A549 (cell line): ENCODE data around the gene KCNH8. TPM values are rescaled to one million over a fixed set of nuclear protein-coding genes. Genes with fewer than 3 reads are reported as not detected.
A peak's percentile ranks its signal among the peaks of the same experiment; 100 is the strongest.

Source experiments
- ATAC-seq, 2 experiments: fragments of 200-7000 bp in 1 of 2; fragments of >200 bp in 1 of 2; cut with Nextera tagmentation in 1 of 2; cut with Tn5 transposase in 1 of 2; 3 replicates each; pipeline versions ENCODE4 v1.8.0 to v1.9.1; 2018 to 2020; ENCODE audit warnings: mild to moderate bottlenecking in 1 of 2, moderate library complexity in 1 of 2
- CTCF ChIA-PET: fragments of 300-600 bp; sonication (Branson Sonifier 250); formaldehyde crosslinking; extraction: SDS; loops from one replicate; lab custom pipeline; 2021; ENCODE audit warnings: antibody characterized with exemption, inconsistent platforms; lab: Yijun Ruan, JAX
- POLR2A ChIA-PET: fragments of 350-600 bp; formaldehyde crosslinking; extraction: SDS; loops from one replicate; lab custom pipeline; 2021; ENCODE audit warnings: antibody characterized with exemption, inconsistent platforms; lab: Yijun Ruan, JAX
- DNase-seq, 2 experiments: peaks; one replicate each; pipeline versions ENCODE4 v3.0.0 to v3.0.0-alpha.2; 2011 to 2016; ENCODE audit warnings: low read depth in 1 of 2, low spot score in 1 of 2
- FAIRE-seq: peaks from 2 replicates; lab custom pipeline; 2011; peaks lifted over from hg19 to GRCh38; lab: Jason Lieb, UNC
- H3K27ac ChIP-seq, 2 experiments: fragments of >200 bp; sonication (Bioruptor Twin); formaldehyde crosslinking; 3 replicates each; pipeline ENCODE4 v1.5.1; 2016 to 2017
- H3K4me1 ChIP-seq: fragments of >200 bp; sonication (Bioruptor Twin); formaldehyde crosslinking; 3 replicates; pipeline ENCODE4 v1.6.1; 2016
- H3K4me2 ChIP-seq: fragments of >200 bp; sonication (Bioruptor Twin); formaldehyde crosslinking; 3 replicates; pipeline ENCODE4 v1.6.1; 2016
- H3K4me3 ChIP-seq: fragments of >200 bp; sonication (Bioruptor Twin); formaldehyde crosslinking; 3 replicates; pipeline ENCODE4 v1.5.1; 2016
- H3K9me3 ChIP-seq: fragments of >200 bp; sonication (Bioruptor Twin); formaldehyde crosslinking; 3 replicates; pipeline ENCODE4 v1.6.1; 2016
- CEBPB ChIP-seq, 2 experiments: fragments of >200 bp in 1 of 2; sonication (Bioruptor Twin) in 1 of 2; formaldehyde crosslinking in 1 of 2; IDR thresholded peaks; 2 replicates each; pipeline ENCODE4 v1.6.1; 2012 to 2016
- ESRRA ChIP-seq: fragments of 150-350 bp; IDR thresholded peaks from 2 replicates; pipeline ENCODE4 v1.6.1; 2014; ENCODE audit warnings: mild to moderate bottlenecking, low read length, borderline replicate concordance
- FOSL2 ChIP-seq, 2 experiments: fragments of 450-650 bp in 1 of 2; fragments of >200 bp in 1 of 2; sonication (Bioruptor Twin) in 1 of 2; formaldehyde crosslinking; IDR thresholded peaks; 2 replicates each; pipeline versions ENCODE4 v1.5.0 to v1.6.1; 2016 to 2020; ENCODE audit warnings: mild to moderate bottlenecking in 1 of 2, moderate library complexity in 1 of 2
- GATA3 ChIP-seq: IDR thresholded peaks from 2 replicates; pipeline ENCODE4 v1.6.1; 2012; ENCODE audit warnings: borderline replicate concordance
- HDAC2 ChIP-seq: fragments of 200-600 bp; sonication (generic); IDR thresholded peaks from 2 replicates; pipeline ENCODE4 v1.6.1; 2016
- HOXA7 ChIP-seq: fragments of 250-450 bp; sonication (Bioruptor Pico); IDR thresholded peaks from 2 replicates; pipeline ENCODE4 v1.5.0; 2020; ENCODE audit warnings: mild to moderate bottlenecking, moderate library complexity
- JUN ChIP-seq, 2 experiments: fragments of >200 bp; sonication (Bioruptor Twin); formaldehyde crosslinking; IDR thresholded peaks; 2 replicates in 1 of 2; 3 replicates in 1 of 2; pipeline ENCODE4 v1.6.1; 2016 to 2017
- JUNB ChIP-seq: fragments of >200 bp; sonication (Bioruptor Twin); formaldehyde crosslinking; IDR thresholded peaks from 2 replicates; pipeline ENCODE4 v1.6.1; 2016
- KDM5A ChIP-seq: fragments of 200-600 bp; sonication (generic); IDR thresholded peaks from 2 replicates; pipeline ENCODE4 v1.6.1; 2016; ENCODE audit warnings: antibody characterized with exemption, mild to moderate bottlenecking
- NFE2L2 ChIP-seq: fragments of 150-350 bp; conservative IDR thresholded peaks from 2 replicates; pipeline ENCODE4 v1.6.1; 2014; ENCODE audit warnings: low read length
- RAD21 ChIP-seq, 2 experiments: fragments of >200 bp in 1 of 2; sonication (Bioruptor Twin) in 1 of 2; formaldehyde crosslinking in 1 of 2; IDR thresholded peaks in 1 of 2; conservative IDR thresholded peaks in 1 of 2; 2 replicates in 1 of 2; 3 replicates in 1 of 2; pipeline ENCODE4 v1.6.1; 2012 to 2018; ENCODE audit warnings: inconsistent platforms in 1 of 2
- RARB ChIP-seq: fragments of 250-450 bp; sonication (Bioruptor Pico); IDR thresholded peaks from 2 replicates; pipeline ENCODE4 v1.8.0; 2021; ENCODE audit warnings: mild to moderate bottlenecking, moderate library complexity
- RCOR1 ChIP-seq: fragments of 150-350 bp; IDR thresholded peaks from 2 replicates; pipeline ENCODE4 v1.6.1; 2014; ENCODE audit warnings: antibody characterized with exemption, low read length, low read depth
- RFX5 ChIP-seq: fragments of 450-650 bp; IDR thresholded peaks from 2 replicates; pipeline ENCODE4 v1.7.1; 2014; ENCODE audit warnings: antibody characterized with exemption, mild to moderate bottlenecking, moderate library complexity
- ZC3H11A ChIP-seq: fragments of 450-650 bp; IDR thresholded peaks from 2 replicates; pipeline ENCODE4 v1.6.1; 2014; ENCODE audit warnings: antibody characterized with exemption, mild to moderate bottlenecking
- ZNF302 ChIP-seq: fragments of 250-450 bp; sonication (Bioruptor Pico); IDR thresholded peaks from 2 replicates; pipeline ENCODE4 v1.9.0; 2021; ENCODE audit warnings: inconsistent platforms, mild to moderate bottlenecking, moderate library complexity
- ZSCAN20 ChIP-seq: fragments of 250-450 bp; sonication (Bioruptor Pico); IDR thresholded peaks from 2 replicates; pipeline ENCODE4 v1.8.0; 2022; ENCODE audit warnings: mild to moderate bottlenecking, moderate library complexity
- WGBS: methylation state at CpG from one replicate; pipeline ENCODE4 v1.1.6; 2017; ENCODE audit errors: missing lambda C conversion rate; 5-methylcytosine and 5-hydroxymethylcytosine counted together
- polyA plus RNA-seq, 4 experiments: library from polyadenylated mRNA; depleted of rRNA in 3 of 4; stranded (reverse); fragments of >200 nt; fragmentation: RNase III in 1 of 4; extraction: RNeasy Plus Mini Kit Qiagen cat#74134 plus additional on column Dnase treatment in 1 of 4; gene quantifications; 2 replicates in 3 of 4; 3 replicates in 1 of 4; pipeline ENCODE4 v1.2.3, GENCODE V29; 2011 to 2017
- TF ChIP-seq, protein P1 (sequence below): IDR thresholded peaks from 2 replicates; pipeline ENCODE4 v1.6.1; 2012; ENCODE audit warnings: low read depth, borderline replicate concordance
- TF ChIP-seq, protein P2 (sequence below): fragments of 150-350 bp; IDR thresholded peaks from 2 replicates; pipeline ENCODE4 v1.6.1; 2014; ENCODE audit warnings: low read depth, mild to moderate bottlenecking, low read length
- TF ChIP-seq, protein P3 (sequence below): fragments of >200 bp; sonication (Bioruptor Twin); formaldehyde crosslinking; IDR thresholded peaks from 3 replicates; pipeline ENCODE4 v1.5.1; 2016
- TF ChIP-seq, protein P4 (sequence below): fragments of >200 bp; sonication (Bioruptor Twin); formaldehyde crosslinking; IDR thresholded peaks from 2 replicates; pipeline ENCODE4 v1.6.1; 2016

The KCNH8 gene
- polyA plus RNA-seq, 2 of the 4 experiments (the other 2 are of a cell fraction), result 0.03 TPM; not detected in 1

DNA sequence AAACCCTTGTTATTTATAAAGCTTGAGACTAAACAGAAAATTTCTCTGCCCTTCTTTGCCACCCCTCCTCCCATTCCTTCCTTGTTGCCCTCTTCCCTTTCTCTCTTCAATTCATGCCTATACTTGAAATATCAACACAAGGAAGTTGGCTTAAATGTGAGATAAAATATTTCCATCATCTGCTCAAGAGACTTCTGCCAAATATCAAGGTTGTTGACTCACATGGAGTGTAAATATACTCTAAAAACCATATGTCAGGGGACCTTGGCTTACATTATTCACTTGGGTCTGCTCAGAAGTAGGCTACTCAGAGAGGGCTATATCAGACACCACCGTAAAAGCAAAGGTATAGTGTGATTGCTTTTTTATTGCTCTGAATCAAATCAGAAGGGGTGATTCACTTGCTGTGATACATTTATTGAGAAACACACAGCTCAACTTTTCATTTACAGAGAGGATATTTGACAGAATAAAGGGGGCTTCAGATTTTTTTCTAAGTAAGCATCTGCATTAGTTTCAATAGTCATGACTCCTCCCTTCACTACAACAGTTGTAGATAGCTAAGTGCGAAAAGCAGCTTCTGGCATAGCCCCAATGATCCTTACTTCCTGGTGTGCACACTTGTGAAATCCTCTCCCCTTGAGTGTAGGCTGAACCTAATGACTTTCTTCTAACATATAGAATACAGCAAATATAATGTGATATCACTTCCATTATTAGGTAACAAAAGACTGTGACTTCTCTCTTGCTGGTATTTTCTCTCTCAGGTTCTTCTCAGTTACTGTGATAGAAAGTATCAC lies 399.6 kb downstream of the KCNH8 start:
- TF ChIP-seq RCOR1 (no peak), NFE2L2 (no peak), FOSL2 (IDR thresholded peaks at IDR 0.05) (no peak), FOSL2 (CRISPR knock-in tag; IDR thresholded peaks at IDR 0.05) (no peak), GATA3 (no peak), ZNF302 (no peak), JUN (IDR thresholded peaks at IDR 0.05) (no peak), JUNB (no peak), KDM5A (no peak), RARB (CRISPR knock-in tag) (no peak), ZC3H11A (no peak), CEBPB (IDR thresholded peaks at IDR 0.05) (no peak), HOXA7 (CRISPR knock-in tag) (no peak), RAD21 (conservative IDR thresholded peaks at IDR 0.05 in 1 of 2, IDR thresholded peaks at IDR 0.05 in 1 of 2) (no peak), RFX5 (no peak)
- TF ChIP-seq, protein P1, sequence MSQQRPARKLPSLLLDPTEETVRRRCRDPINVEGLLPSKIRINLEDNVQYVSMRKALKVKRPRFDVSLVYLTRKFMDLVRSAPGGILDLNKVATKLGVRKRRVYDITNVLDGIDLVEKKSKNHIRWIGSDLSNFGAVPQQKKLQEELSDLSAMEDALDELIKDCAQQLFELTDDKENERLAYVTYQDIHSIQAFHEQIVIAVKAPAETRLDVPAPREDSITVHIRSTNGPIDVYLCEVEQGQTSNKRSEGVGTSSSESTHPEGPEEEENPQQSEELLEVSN, result no peak
- TF ChIP-seq, protein P2, sequence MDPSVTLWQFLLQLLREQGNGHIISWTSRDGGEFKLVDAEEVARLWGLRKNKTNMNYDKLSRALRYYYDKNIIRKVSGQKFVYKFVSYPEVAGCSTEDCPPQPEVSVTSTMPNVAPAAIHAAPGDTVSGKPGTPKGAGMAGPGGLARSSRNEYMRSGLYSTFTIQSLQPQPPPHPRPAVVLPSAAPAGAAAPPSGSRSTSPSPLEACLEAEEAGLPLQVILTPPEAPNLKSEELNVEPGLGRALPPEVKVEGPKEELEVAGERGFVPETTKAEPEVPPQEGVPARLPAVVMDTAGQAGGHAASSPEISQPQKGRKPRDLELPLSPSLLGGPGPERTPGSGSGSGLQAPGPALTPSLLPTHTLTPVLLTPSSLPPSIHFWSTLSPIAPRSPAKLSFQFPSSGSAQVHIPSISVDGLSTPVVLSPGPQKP, result no peak
- TF ChIP-seq, protein P3, sequence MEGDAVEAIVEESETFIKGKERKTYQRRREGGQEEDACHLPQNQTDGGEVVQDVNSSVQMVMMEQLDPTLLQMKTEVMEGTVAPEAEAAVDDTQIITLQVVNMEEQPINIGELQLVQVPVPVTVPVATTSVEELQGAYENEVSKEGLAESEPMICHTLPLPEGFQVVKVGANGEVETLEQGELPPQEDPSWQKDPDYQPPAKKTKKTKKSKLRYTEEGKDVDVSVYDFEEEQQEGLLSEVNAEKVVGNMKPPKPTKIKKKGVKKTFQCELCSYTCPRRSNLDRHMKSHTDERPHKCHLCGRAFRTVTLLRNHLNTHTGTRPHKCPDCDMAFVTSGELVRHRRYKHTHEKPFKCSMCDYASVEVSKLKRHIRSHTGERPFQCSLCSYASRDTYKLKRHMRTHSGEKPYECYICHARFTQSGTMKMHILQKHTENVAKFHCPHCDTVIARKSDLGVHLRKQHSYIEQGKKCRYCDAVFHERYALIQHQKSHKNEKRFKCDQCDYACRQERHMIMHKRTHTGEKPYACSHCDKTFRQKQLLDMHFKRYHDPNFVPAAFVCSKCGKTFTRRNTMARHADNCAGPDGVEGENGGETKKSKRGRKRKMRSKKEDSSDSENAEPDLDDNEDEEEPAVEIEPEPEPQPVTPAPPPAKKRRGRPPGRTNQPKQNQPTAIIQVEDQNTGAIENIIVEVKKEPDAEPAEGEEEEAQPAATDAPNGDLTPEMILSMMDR, result no peak
- TF ChIP-seq, protein P4, sequence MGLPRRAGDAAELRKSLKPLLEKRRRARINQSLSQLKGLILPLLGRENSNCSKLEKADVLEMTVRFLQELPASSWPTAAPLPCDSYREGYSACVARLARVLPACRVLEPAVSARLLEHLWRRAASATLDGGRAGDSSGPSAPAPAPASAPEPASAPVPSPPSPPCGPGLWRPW, result no peak
- TF ChIP-seq, all 56 proteins: peak for 0
- Histone ChIP-seq H3K9me3 (no peaks in the 10 kb centered on the region), H3K4me2 (peak overlapping the region; percentile 49), H3K4me3 (no peak overlapping the region), H3K27ac (no peak overlapping the region), H3K4me1 (0 out of 3 replicates have a peak, but pooled peaks cover 10% of the 10 kb centered on the region)
- ChIA-PET CTCF (no interaction called here), POLR2A (no interaction called here)
- FAIRE-seq (no peak), ATAC-seq (peak in 1 of 2 experiments; percentile 33; a peak in 2 of 6 replicates), DNase-seq (peak in 1 of 2 experiments; percentile 9)
- WGBS, result 25% methylated on average over 2 of the region's 2 CpGs

DNA sequence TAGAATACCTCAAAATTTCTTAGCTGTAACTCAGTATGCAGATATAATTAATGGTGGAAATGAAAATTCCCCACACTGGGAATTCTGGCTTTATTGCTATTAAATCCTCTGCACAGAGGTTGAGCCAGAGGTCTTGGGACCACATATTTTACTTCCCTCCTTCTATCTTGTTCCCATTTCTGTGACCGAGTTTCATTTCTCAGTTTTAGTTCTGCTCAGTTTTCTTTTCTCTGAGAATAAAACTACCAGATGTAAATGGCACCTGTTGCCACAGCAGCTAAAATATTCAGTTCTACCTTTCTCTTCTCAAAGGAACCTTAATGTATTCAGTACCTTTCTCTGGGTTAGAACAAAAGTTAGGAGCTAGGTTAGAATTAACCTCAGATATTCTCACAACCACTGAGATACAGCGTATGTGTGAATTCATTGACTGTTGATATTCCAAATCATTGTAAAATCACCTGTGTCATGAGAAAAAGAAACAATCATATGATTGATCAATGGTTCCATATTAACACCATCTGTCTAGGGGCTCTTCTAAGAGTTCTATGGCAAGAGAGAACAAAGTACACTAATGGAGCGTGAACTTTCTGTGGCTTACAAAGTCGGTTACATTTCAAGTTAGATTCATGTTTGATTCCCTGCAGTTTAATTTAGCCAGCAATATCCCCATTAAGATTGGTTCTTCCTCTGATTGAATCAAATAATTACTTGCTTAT lies 411.6 kb downstream of the KCNH8 start:
- DNase-seq, result no peak
- no peak overlapping the region for H3K4me3 ChIP-seq
- WGBS, result 18% methylated on average over 4 of the region's 4 CpGs
- ChIA-PET POLR2A (no interaction called here), CTCF (interaction anchor here (1.0 kb wide), 1 partner anchor 30 kb away, joined by 3 read pairs; no protein-coding TSS in a partner anchor)
- TF ChIP-seq RCOR1 (no peak), HDAC2 (no peak), ESRRA (no peak), ZSCAN20 (CRISPR knock-in tag) (no peak)
- no peak overlapping the region for H3K4me2 ChIP-seq
- ATAC-seq, result no peak
- no peaks in the 10 kb centered on the region for H3K4me1 ChIP-seq
- no peak overlapping the region for H3K27ac ChIP-seq
- FAIRE-seq, result no peak
- no peaks in the 10 kb centered on the region for H3K9me3 ChIP-seq
